Uterus (tissue), 4 donors: ENCODE results near the gene RPL41. TPM values are rescaled to one million over a fixed set of nuclear protein-coding genes. Genes with fewer than 3 reads are reported as not detected.

ENCODE experiments used
- DNase-seq, 2 donors: peaks; one replicate each; pipeline ENCODE4 v3.0.0-alpha.2; 2019 to 2020
- H3K27ac ChIP-seq, 2 donors: fragments of 200-600 bp; sonication (generic); 1 replicate in 1 of 2; 2 replicates in 1 of 2; pipeline ENCODE4 v1.5.1; 2016 to 2018
- H3K27me3 ChIP-seq, 2 donors: fragments of 200-600 bp; sonication (generic); one replicate each; pipeline ENCODE4 v1.5.1; 2018 to 2019; ENCODE audit warnings: control low read depth in 1 of 2
- H3K36me3 ChIP-seq, 2 donors: fragments of 200-600 bp; sonication (generic); one replicate each; pipeline ENCODE4 v1.5.1; 2019; ENCODE audit warnings: control low read depth in 1 of 2
- H3K4me1 ChIP-seq, 2 donors: fragments of 200-600 bp; sonication (generic); one replicate each; pipeline ENCODE4 v1.5.1; 2018 to 2019; ENCODE audit warnings: control low read depth in 1 of 2
- H3K4me3 ChIP-seq, 2 donors: fragments of 200-600 bp; sonication (generic); 1 replicate in 1 of 2; 2 replicates in 1 of 2; pipeline ENCODE4 v1.5.1; 2018 to 2019; ENCODE audit warnings: mild to moderate bottlenecking in 1 of 2
- H3K9me3 ChIP-seq, 2 donors: fragments of 200-600 bp; sonication (generic); one replicate each; pipeline ENCODE4 v1.5.1; 2019; ENCODE audit warnings: control low read depth in 1 of 2
- CTCF ChIP-seq, 4 experiments: fragments of 200-600 bp in 2 of 4; fragments of 450-650 bp in 2 of 4; sonication (generic) in 2 of 4; IDR thresholded peaks; one replicate each; pipeline ENCODE4 v1.5.1; 2016 to 2019; ENCODE audit warnings: antibody characterized with exemption in 4 of 4, mild to moderate bottlenecking in 2 of 4, moderate library complexity in 1 of 4
- POLR2A ChIP-seq, 2 donors: fragments of 450-650 bp; IDR thresholded peaks; one replicate each; pipeline ENCODE4 v1.6.1; 2016; ENCODE audit warnings: antibody characterized with exemption in 2 of 2, mild to moderate bottlenecking in 1 of 2, moderate library complexity in 1 of 2
- intact Hi-C: fragments of 100-400 bp; cut with DNase I; formaldehyde crosslinking; loops from one replicate; pipeline ENCODE4 v1.15.1; 2023; ENCODE audit warnings: low total_unique reads
- total RNA-seq, 4 donors: library from RNA; depleted of rRNA in 3 of 4; stranded (reverse); fragments of >200 nt in 3 of 4; gene quantifications; one replicate each; pipeline versions ENCODE4 v1.1.0 to v1.2.4, GENCODE V29; 2014 to 2023
- donor health status: DM: yes; HTN: yes; CAD: no.

Gene RPL41
- total RNA-seq, 4 donors from 2014 or later = 1,022 to 4,789 (median 2,600) TPM

DNA sequence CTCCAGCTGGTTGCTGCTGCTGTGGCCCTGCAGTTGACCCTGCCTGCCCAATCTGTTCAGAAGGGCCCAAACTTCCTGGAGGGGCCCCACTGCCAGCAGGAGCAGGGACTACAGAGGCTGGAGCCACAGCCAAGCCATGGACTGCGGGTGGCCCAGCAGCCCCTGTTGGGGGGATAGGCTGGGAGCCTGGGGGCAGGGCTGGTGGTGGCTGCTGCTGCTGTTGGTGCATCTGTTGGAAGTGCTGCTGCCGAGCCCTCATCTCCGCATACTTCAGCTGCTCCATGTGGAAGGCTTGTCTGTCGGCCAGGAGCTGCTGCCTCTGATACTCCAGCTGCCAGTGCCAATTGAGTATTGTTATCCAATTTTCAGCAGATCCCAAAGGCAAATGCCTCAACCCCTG is 48.9 kb downstream of the RPL41 start:
- Histone ChIP-seq H3K27me3 (no peaks in the 10 kb centered on the region), H3K9me3 (no peaks in the 10 kb centered on the region), H3K4me3 (no peak overlapping the region), H3K36me3 (no peaks in the 10 kb centered on the region), H3K4me1 (peaks cover 0 to 16% of the 10 kb centered on the region in 2 donors), H3K27ac (peak overlapping the region in 1 of 2 donors; percentile 22)
- intact Hi-C loops = no loop called here
- TF ChIP-seq POLR2A (IDR thresholded peaks at IDR 0.05) (no peak), CTCF (IDR thresholded peaks at IDR 0.05) (no peak)
- no peak for DNase-seq

Other genes starting within 250 kb of the RPL41 start
- 10 to 100 TPM in 3 of 4 donors, 1 to 10 TPM in 1; 8.2 to 26.8 (median 21.9) TPM for gene PYM1, start 188.7 kb upstream of the RPL41 start, total RNA-seq
- 100 to 1,000 TPM in 1 of 4 donors, 10 to 100 TPM in 3; 24.0 to 183 (median 55.1) TPM for gene DGKA, start 185.5 kb upstream of the RPL41 start, total RNA-seq
- 1 to 10 TPM in 2 of 4 donors, under 1 TPM in 1, not detected in 1; 0.26 to 3.6 (median 2.9) TPM for gene PMEL, start 150.6 kb upstream of the RPL41 start, total RNA-seq
- gene CDK2, start 149.8 kb upstream of the RPL41 start, total RNA-seq = 10 to 100 TPM; 19.0 to 35.6 (median 28.7) TPM
- 100 to 1,000 TPM in 1 of 4 donors, 10 to 100 TPM in 3; 49.4 to 128 (median 67.2) TPM for gene RAB5B, start 142.6 kb upstream of the RPL41 start, total RNA-seq
- 10 to 100 TPM in 3 of 4 donors, 1 to 10 TPM in 1; 5.1 to 35.5 (median 26.7) TPM for gene SUOX, start 119.4 kb upstream of the RPL41 start, total RNA-seq
- 10 to 100 TPM in 1 of 4 donors, 1 to 10 TPM in 2, not detected in 1; 4.4 to 19.4 (median 5.6) TPM for gene IKZF4, start 95.6 kb upstream of the RPL41 start, total RNA-seq
- gene RPS26, start 74.7 kb upstream of the RPL41 start, total RNA-seq = 1,000 to 10,000 TPM in 1 of 4 donors, 100 to 1,000 TPM in 1, 10 to 100 TPM in 2; 35.4 to 1,129 (median 240) TPM
- gene ERBB3, start 36.5 kb upstream of the RPL41 start, total RNA-seq = 10 to 100 TPM in 1 of 4 donors, 1 to 10 TPM in 2, under 1 TPM in 1; 0.77 to 29.0 (median 6.5) TPM
- gene PA2G4, start 12.1 kb upstream of the RPL41 start, total RNA-seq = 100 to 1,000 TPM in 1 of 4 donors, 10 to 100 TPM in 3; 64.4 to 120 (median 81.0) TPM
- 1 to 10 TPM; 1.3 to 9.8 (median 4.2) TPM for gene ZC3H10, start 1.6 kb downstream of the RPL41 start, total RNA-seq
- gene ESYT1, start 11.6 kb downstream of the RPL41 start, total RNA-seq = 100 to 1,000 TPM in 3 of 4 donors, 10 to 100 TPM in 1; 98.4 to 203 (median 134) TPM
- 10 to 100 TPM in 3 of 4 donors, 1 to 10 TPM in 1; 6.7 to 57.5 (median 27.0) TPM for gene MYL6B, start 36.0 kb downstream of the RPL41 start, total RNA-seq
- 1,000 to 10,000 TPM; 1,103 to 4,858 (median 2,577) TPM for gene MYL6, start 41.7 kb downstream of the RPL41 start, total RNA-seq
- gene SMARCC2, start 72.8 kb downstream of the RPL41 start, total RNA-seq = 100 to 1,000 TPM in 1 of 4 donors, 10 to 100 TPM in 3; 63.2 to 214 (median 81.0) TPM
- 10 to 100 TPM; 40.3 to 84.8 (median 58.0) TPM for gene RNF41, start 105.3 kb downstream of the RPL41 start, total RNA-seq
- 10 to 100 TPM in 2 of 4 donors, 1 to 10 TPM in 2; 5.0 to 28.4 (median 12.2) TPM for gene NABP2, start 107.7 kb downstream of the RPL41 start, total RNA-seq
- 1 to 10 TPM in 1 of 4 donors, under 1 TPM in 2, not detected in 1; 0.29 to 1.8 (median 0.52) TPM for gene SLC39A5, start 113.4 kb downstream of the RPL41 start, total RNA-seq
- 10 to 100 TPM in 2 of 4 donors, 1 to 10 TPM in 1, under 1 TPM in 1; 0.88 to 35.4 (median 15.5) TPM for gene ANKRD52, start 141.8 kb downstream of the RPL41 start, total RNA-seq
- 10 to 100 TPM in 3 of 4 donors, 1 to 10 TPM in 1; 2.1 to 28.9 (median 15.2) TPM for gene COQ10A, start 150.3 kb downstream of the RPL41 start, total RNA-seq
- 100 to 1,000 TPM in 1 of 4 donors, 10 to 100 TPM in 3; 40.0 to 157 (median 72.8) TPM for gene CS, start 183.7 kb downstream of the RPL41 start, total RNA-seq
- gene CNPY2, start 199.4 kb downstream of the RPL41 start, total RNA-seq = 10 to 100 TPM; 33.5 to 83.5 (median 67.3) TPM
- gene PAN2, start 217.4 kb downstream of the RPL41 start, total RNA-seq = 100 to 1,000 TPM in 1 of 4 donors, 10 to 100 TPM in 3; 33.2 to 104 (median 50.6) TPM
- under 1 TPM in 1 of 4 donors, not detected in 3; 0.97 TPM for gene IL23A, start 222.3 kb downstream of the RPL41 start, total RNA-seq
- gene STAT2, start 243.5 kb downstream of the RPL41 start, total RNA-seq = 100 to 1,000 TPM in 2 of 4 donors, 10 to 100 TPM in 2; 63.2 to 173 (median 122) TPM
- not detected for gene APOF, start 246.2 kb downstream of the RPL41 start, total RNA-seq